Endothelial cell of coronary artery (primary cell): ENCODE measurements around the gene RFLNA. TPM values are rescaled to one million over a fixed set of nuclear protein-coding genes. Genes with fewer than 3 reads are reported as not detected.

Source experiments
- total RNA-seq: library from RNA; depleted of rRNA; stranded (reverse); fragments of >200 nt; gene quantifications from 2 replicates; pipeline ENCODE4 v1.2.3, GENCODE V29; 2014

The RFLNA gene, protein sequence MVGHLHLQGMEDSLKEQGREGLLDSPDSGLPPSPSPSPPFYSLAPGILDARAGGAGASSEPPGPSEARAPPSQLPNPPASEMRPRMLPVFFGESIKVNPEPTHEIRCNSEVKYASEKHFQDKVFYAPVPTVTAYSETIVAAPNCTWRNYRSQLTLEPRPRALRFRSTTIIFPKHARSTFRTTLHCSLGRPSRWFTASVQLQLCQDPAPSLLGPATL
- total RNA-seq: 32.5 and 40.4 TPM in 2 replicates

DNA sequence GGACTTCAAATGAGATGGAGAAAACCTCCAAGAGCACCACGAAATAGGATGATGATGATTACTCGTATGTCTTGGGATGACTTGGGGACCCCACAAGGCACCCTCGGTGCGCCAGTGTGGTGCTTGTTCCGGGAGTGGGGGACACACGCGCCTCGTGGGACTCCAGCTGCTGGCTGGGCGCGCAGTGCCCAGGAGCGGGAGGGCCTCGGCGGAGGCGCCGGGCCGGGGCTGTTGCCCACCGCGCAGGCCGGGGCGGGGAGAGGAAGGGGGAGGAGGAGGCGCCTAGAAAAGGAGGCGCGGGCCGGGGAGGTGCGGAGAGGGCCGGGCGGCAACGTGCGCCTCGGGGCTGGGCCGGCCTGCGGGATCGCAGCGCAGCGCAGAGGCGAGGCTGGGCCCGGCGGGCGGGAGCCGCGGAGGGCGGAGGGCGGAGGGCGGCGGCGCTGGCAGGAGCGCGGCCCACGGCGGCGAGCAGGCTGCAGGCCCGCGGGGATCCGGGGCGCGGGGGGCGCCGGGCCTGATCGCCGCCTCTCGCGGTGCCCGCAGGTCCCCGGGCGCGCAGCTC lies at the start of gene RFLNA:
TSS of gene RFLNA (plus strand) at position 314 of the 562 bp plus-strand sequence. CDS start 337 bp downstream, outside the sequence.

